SK-N-MC (cell line): Measurements from ENCODE around the gene GSG1L.

Experiments
- EZH2 ChIP-seq: fragments of 200-600 bp; sonication (generic); IDR thresholded peaks from one replicate; pipeline ENCODE4 v1.6.1; 2017; ENCODE audit warnings: antibody characterized with exemption
- FOXP2 ChIP-seq: optimal IDR thresholded peaks from 2 replicates; pipeline ENCODE3; 2011; ENCODE audit warnings: mild to moderate bottlenecking, moderate library complexity; ENCODE audit not compliant: insufficient read depth; ENCODE audit errors: extremely low read length, control extremely low read depth
- POLR2AphosphoS5 ChIP-seq: IDR thresholded peaks from 2 replicates; pipeline ENCODE4 v1.6.1; 2012; ENCODE audit warnings: mild to moderate bottlenecking, low read depth, low read length, borderline replicate concordance

- no peak for TF ChIP-seq POLR2AphosphoS5
- TF ChIP-seq EZH2: no peak
- TF ChIP-seq FOXP2: no peak
Measured at GRCh38 chr16:27947696-27948095, 115.8 kb downstream of the GSG1L start.
